HepG2 (cell line): ENCODE data around the gene HECA. TPM values are rescaled to one million over a fixed set of nuclear protein-coding genes. Genes with fewer than 3 reads are reported as not detected.

Experiments
- ARHGAP35 ChIP-seq: sonication (generic); formaldehyde crosslinking; IDR thresholded peaks from 2 replicates; pipeline ENCODE4 v1.9.0; 2022; ENCODE audit warnings: mild to moderate bottlenecking, inconsistent platforms, moderate library complexity, missing genetic modification reagents, borderline replicate concordance
- GPBP1L1 ChIP-seq: sonication (generic); formaldehyde crosslinking; IDR thresholded peaks from 2 replicates; pipeline ENCODE4 v1.5.0; 2020; ENCODE audit warnings: mild to moderate bottlenecking, missing genetic modification reagents
- HES4 ChIP-seq: sonication (generic); formaldehyde crosslinking; IDR thresholded peaks from 2 replicates; pipeline ENCODE4 v1.9.0; 2021; ENCODE audit warnings: mild to moderate bottlenecking, missing genetic modification reagents, borderline replicate concordance
- IKZF5 ChIP-seq: IDR thresholded peaks from 2 replicates; pipeline ENCODE4 v1.6.1; 2018; ENCODE audit warnings: missing genetic modification reagents, mild to moderate bottlenecking, missing compliant biosample characterization
- KDM2A ChIP-seq: sonication (generic); formaldehyde crosslinking; IDR thresholded peaks from 2 replicates; pipeline ENCODE4 v1.4.0; 2020; ENCODE audit warnings: low read depth, missing genetic modification reagents, borderline replicate concordance
- KLF6 ChIP-seq: IDR thresholded peaks from 2 replicates; pipeline ENCODE4 v1.8.0; 2016; ENCODE audit warnings: missing biosample characterization, missing genetic modification reagents
- NFKB2 ChIP-seq: sonication (generic); formaldehyde crosslinking; IDR thresholded peaks from 2 replicates; pipeline ENCODE4 v1.4.0; 2020; ENCODE audit warnings: missing genetic modification reagents, borderline replicate concordance
- PCBP1 ChIP-seq: fragments of 200-400 bp; formaldehyde crosslinking; IDR thresholded peaks from 2 replicates; pipeline ENCODE4 v1.6.1; 2017; ENCODE audit warnings: mild to moderate bottlenecking, low read depth, low read length, borderline replicate concordance
- RBM22 ChIP-seq: fragments of 200-400 bp; formaldehyde crosslinking; optimal IDR thresholded peaks from 2 replicates; pipeline ENCODE3; 2017; ENCODE audit warnings: mild to moderate bottlenecking, low read length, moderate library complexity
- SNAI1 ChIP-seq: sonication (generic); formaldehyde crosslinking; IDR thresholded peaks from 2 replicates; pipeline ENCODE4 v1.5.0; 2020; ENCODE audit warnings: mild to moderate bottlenecking, missing genetic modification reagents, borderline replicate concordance
- TBL1XR1 ChIP-seq: fragments of 150-350 bp; IDR thresholded peaks from 2 replicates; pipeline ENCODE4 v1.6.1; 2014; ENCODE audit warnings: borderline replicate concordance, low read length; ENCODE audit not compliant: partially characterized antibody
- ZNF883 ChIP-seq: sonication (generic); formaldehyde crosslinking; IDR thresholded peaks from 2 replicates; pipeline ENCODE4 v1.5.1; 2020; ENCODE audit warnings: mild to moderate bottlenecking, missing genetic modification reagents; ENCODE audit errors: not compliant biosample characterization
- polyA plus RNA-seq, 8 experiments: library from polyadenylated mRNA; depleted of rRNA in 3 of 8; stranded (reverse) in 7 of 8; unstranded in 1 of 8; fragments of >200 nt; fragmentation: Illumina TruSeq in 4 of 8; extraction: Trizol in 4 of 8; gene quantifications; 2 replicates each; pipeline versions ENCODE4 v1.2.1 to v1.2.3, GENCODE V29; 2011 to 2016; ENCODE audit warnings: low read depth in 4 of 8, missing spikeins in 1 of 8, mixed read lengths in 1 of 8; ENCODE audit not compliant: insufficient read depth in 1 of 8
- total RNA-seq, 5 experiments: library from RNA; depleted of rRNA; stranded (reverse); fragments of >200 nt; fragmentation: Illumina TruSeq; extraction: Trizol; gene quantifications; 2 replicates each; pipeline ENCODE4 v1.2.3, GENCODE V29; 2016; ENCODE audit warnings: low read depth in 1 of 5
- TF ChIP-seq, protein P1 (sequence below): sonication (generic); formaldehyde crosslinking; IDR thresholded peaks from 2 replicates; pipeline ENCODE4 v1.4.0; 2020; ENCODE audit warnings: missing genetic modification reagents
- TF ChIP-seq, protein P2 (sequence below): sonication (generic); formaldehyde crosslinking; IDR thresholded peaks from 2 replicates; pipeline ENCODE4 v1.8.1; 2023; ENCODE audit warnings: mild to moderate bottlenecking, missing genetic modification reagents, borderline replicate concordance
- TF ChIP-seq, protein P3 (sequence below): sonication (generic); formaldehyde crosslinking; conservative IDR thresholded peaks from 2 replicates; pipeline ENCODE4 v1.5.0; 2020; ENCODE audit warnings: missing genetic modification reagents
- TF ChIP-seq, protein P4 (sequence below): sonication (generic); formaldehyde crosslinking; IDR thresholded peaks from 2 replicates; pipeline ENCODE4 v1.5.1; 2020; ENCODE audit warnings: mild to moderate bottlenecking, moderate library complexity, missing genetic modification reagents
- TF ChIP-seq, protein P5 (sequence below): sonication (generic); formaldehyde crosslinking; IDR thresholded peaks from 2 replicates; pipeline ENCODE4 v1.4.0; 2020; ENCODE audit warnings: mild to moderate bottlenecking, low read depth, missing genetic modification reagents

HECA gene
- total and polyA plus RNA-seq, 2 of the 13 experiments (the other 11 are each of a cell fraction or from before 2014, with no cell fraction given), result 0.18 to 0.49 TPM

GRCh38 chr6:139134817-139135577, at the start of gene HECA (continued):
- TF ChIP-seq NFKB2 (no peak; the same call in 1 of the 2 replicates), PCBP1 (no peak), ZNF883 (CRISPR knock-in tag) (peak; percentile 25), ARHGAP35 (CRISPR knock-in tag) (no peak; the same call in 1 of the 2 replicates), SNAI1 (CRISPR knock-in tag) (no peak), HES4 (no peak), TBL1XR1 (no peak), RBM22 (no peak), GPBP1L1 (CRISPR knock-in tag) (no peak), KLF6 (CRISPR knock-in tag) (no peak), KDM2A (peak; percentile 72; the same call in 1 of the 2 replicates), IKZF5 (0 out of 2 replicates have a peak, but pooled peaks have one; percentile 27)
- TF ChIP-seq, protein P1, sequence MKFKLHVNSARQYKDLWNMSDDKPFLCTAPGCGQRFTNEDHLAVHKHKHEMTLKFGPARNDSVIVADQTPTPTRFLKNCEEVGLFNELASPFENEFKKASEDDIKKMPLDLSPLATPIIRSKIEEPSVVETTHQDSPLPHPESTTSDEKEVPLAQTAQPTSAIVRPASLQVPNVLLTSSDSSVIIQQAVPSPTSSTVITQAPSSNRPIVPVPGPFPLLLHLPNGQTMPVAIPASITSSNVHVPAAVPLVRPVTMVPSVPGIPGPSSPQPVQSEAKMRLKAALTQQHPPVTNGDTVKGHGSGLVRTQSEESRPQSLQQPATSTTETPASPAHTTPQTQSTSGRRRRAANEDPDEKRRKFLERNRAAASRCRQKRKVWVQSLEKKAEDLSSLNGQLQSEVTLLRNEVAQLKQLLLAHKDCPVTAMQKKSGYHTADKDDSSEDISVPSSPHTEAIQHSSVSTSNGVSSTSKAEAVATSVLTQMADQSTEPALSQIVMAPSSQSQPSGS (CRISPR knock-in tag), result peak; percentile 86; the same call in 1 of the 2 replicates
- TF ChIP-seq, protein P2, sequence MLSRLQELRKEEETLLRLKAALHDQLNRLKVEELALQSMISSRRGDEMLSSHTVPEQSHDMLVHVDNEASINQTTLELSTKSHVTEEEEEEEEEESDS (CRISPR knock-in tag), result no peak
- TF ChIP-seq, protein P3, sequence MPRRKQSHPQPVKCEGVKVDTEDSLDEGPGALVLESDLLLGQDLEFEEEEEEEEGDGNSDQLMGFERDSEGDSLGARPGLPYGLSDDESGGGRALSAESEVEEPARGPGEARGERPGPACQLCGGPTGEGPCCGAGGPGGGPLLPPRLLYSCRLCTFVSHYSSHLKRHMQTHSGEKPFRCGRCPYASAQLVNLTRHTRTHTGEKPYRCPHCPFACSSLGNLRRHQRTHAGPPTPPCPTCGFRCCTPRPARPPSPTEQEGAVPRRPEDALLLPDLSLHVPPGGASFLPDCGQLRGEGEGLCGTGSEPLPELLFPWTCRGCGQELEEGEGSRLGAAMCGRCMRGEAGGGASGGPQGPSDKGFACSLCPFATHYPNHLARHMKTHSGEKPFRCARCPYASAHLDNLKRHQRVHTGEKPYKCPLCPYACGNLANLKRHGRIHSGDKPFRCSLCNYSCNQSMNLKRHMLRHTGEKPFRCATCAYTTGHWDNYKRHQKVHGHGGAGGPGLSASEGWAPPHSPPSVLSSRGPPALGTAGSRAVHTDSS (CRISPR knock-in tag), result no peak
- TF ChIP-seq, protein P4, sequence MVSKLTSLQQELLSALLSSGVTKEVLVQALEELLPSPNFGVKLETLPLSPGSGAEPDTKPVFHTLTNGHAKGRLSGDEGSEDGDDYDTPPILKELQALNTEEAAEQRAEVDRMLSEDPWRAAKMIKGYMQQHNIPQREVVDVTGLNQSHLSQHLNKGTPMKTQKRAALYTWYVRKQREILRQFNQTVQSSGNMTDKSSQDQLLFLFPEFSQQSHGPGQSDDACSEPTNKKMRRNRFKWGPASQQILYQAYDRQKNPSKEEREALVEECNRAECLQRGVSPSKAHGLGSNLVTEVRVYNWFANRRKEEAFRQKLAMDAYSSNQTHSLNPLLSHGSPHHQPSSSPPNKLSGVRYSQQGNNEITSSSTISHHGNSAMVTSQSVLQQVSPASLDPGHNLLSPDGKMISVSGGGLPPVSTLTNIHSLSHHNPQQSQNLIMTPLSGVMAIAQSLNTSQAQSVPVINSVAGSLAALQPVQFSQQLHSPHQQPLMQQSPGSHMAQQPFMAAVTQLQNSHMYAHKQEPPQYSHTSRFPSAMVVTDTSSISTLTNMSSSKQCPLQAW (CRISPR knock-in tag), result peak; percentile 13; the same call in 1 of the 2 replicates
- TF ChIP-seq, protein P5, sequence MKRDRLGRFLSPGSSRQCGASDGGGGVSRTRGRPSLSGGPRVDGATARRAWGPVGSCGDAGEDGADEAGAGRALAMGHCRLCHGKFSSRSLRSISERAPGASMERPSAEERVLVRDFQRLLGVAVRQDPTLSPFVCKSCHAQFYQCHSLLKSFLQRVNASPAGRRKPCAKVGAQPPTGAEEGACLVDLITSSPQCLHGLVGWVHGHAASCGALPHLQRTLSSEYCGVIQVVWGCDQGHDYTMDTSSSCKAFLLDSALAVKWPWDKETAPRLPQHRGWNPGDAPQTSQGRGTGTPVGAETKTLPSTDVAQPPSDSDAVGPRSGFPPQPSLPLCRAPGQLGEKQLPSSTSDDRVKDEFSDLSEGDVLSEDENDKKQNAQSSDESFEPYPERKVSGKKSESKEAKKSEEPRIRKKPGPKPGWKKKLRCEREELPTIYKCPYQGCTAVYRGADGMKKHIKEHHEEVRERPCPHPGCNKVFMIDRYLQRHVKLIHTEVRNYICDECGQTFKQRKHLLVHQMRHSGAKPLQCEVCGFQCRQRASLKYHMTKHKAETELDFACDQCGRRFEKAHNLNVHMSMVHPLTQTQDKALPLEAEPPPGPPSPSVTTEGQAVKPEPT (CRISPR knock-in tag), result no peak
